ENCODE results near the gene HK1.

- no peak for TF ChIP-seq POLR2A (IDR thresholded peaks at IDR 0.05)
- TF ChIP-seq CTCF (IDR thresholded peaks at IDR 0.05) = no peak
Measured at GRCh38 chr10:69394020-69394419, 115.7 kb downstream of the HK1 start.
